Panc1 (cell line): ENCODE data around the gene MAFG. TPM values are rescaled to one million over a fixed set of nuclear protein-coding genes. Genes with fewer than 3 reads are reported as not detected.
A peak's percentile ranks its signal among the peaks of the same experiment; 100 is the strongest.

ENCODE experiments used
- ATAC-seq: fragments of 200-7000 bp; cut with Tn5 transposase; 2 replicates; pipeline ENCODE4 v1.9.1; 2020; ENCODE audit warnings: mild to moderate bottlenecking, moderate library complexity
- BruUV-seq: library from RNA; stranded (reverse); fragments of 400-500 nt; replicated peaks from 2 replicates; lab custom pipeline; 2021; lab: Mats Ljungman, UMichigan
- CTCF ChIA-PET: fragments of 300-600 bp; sonication (Branson Sonifier 250); formaldehyde crosslinking; loops from one replicate; lab custom pipeline; 2022; ENCODE audit warnings: antibody characterized with exemption; lab: Charles Lee
- POLR2A ChIA-PET: fragments of 300-600 bp; sonication (Branson Sonifier 250); formaldehyde crosslinking; loops from one replicate; lab custom pipeline; 2022; ENCODE audit warnings: antibody characterized with exemption; lab: Charles Lee
- DNase-seq: peaks from one replicate; pipeline ENCODE4 v3.0.0-alpha.2; 2010; ENCODE audit warnings: low read depth, low spot score
- H3K27ac ChIP-seq: 2 replicates; pipeline ENCODE4 v1.5.1; 2011; ENCODE audit warnings: mild to moderate bottlenecking, low read length, inconsistent platforms
- H3K27me3 ChIP-seq: fragments of 200-500 bp; sonication (Bioruptor generic); 2 replicates; pipeline ENCODE4 v1.6.0; 2014; ENCODE audit warnings: low read length, inconsistent platforms; ENCODE audit not compliant: control insufficient read depth, insufficient read depth
- H3K36me3 ChIP-seq: fragments of 200-500 bp; sonication (Bioruptor generic); 2 replicates; pipeline ENCODE4 v1.5.1; 2014; ENCODE audit warnings: inconsistent platforms, mild to moderate bottlenecking, low read length, moderate library complexity; ENCODE audit not compliant: control insufficient read depth, insufficient read depth
- H3K4me1 ChIP-seq: 2 replicates; pipeline ENCODE4 v1.5.1; 2011; ENCODE audit warnings: inconsistent platforms, mild to moderate bottlenecking, low read length, moderate library complexity; ENCODE audit not compliant: control insufficient read depth, insufficient read depth
- H3K4me3 ChIP-seq, 2 experiments: 2 replicates each; pipeline ENCODE4 v1.5.1; 2011 to 2012; ENCODE audit warnings: low read depth in 2 of 2, low read length in 2 of 2, mild to moderate bottlenecking in 2 of 2, inconsistent platforms in 1 of 2, moderate library complexity in 1 of 2
- H3K9me3 ChIP-seq: fragments of 200-500 bp; sonication (Bioruptor generic); 2 replicates; pipeline ENCODE4 v1.5.1; 2014; ENCODE audit warnings: low read depth, mild to moderate bottlenecking, inconsistent platforms, low read length, moderate library complexity; ENCODE audit not compliant: control insufficient read depth, insufficient read depth
- POLR2AphosphoS5 ChIP-seq: IDR thresholded peaks from 2 replicates; pipeline ENCODE4 v1.6.1; 2012; ENCODE audit warnings: mild to moderate bottlenecking, low read depth, low read length, moderate library complexity
- REST ChIP-seq, 2 experiments: IDR thresholded peaks; 2 replicates each; pipeline ENCODE4 v1.6.1; 2011 to 2012; ENCODE audit warnings: low read depth in 2 of 2, control low read depth in 1 of 2, low read length in 1 of 2, mild to moderate bottlenecking in 1 of 2, moderate library complexity in 1 of 2; ENCODE audit not compliant: insufficient read depth in 1 of 2
- SIN3A ChIP-seq: IDR thresholded peaks from 2 replicates; pipeline ENCODE4 v1.6.1; 2012; ENCODE audit warnings: low read depth, mild to moderate bottlenecking, low read length, moderate library complexity, borderline replicate concordance; ENCODE audit not compliant: insufficient read depth
- TCF7L2 ChIP-seq: IDR thresholded peaks from 2 replicates; pipeline ENCODE4 v1.6.1; 2011; ENCODE audit warnings: mild to moderate bottlenecking, low read depth, low read length, inconsistent platforms
- in situ Hi-C: cut with HindIII; loops from 2 replicates; pipeline ENCODE4 v1.10.0; 2016; ENCODE audit warnings: low sequenced_read_pairs, low pct_unique_long_range_greater_than_20kb
- intact Hi-C: fragments of 100-400 bp; cut with micrococcal nuclease; formaldehyde crosslinking; loops from one replicate; pipeline ENCODE4 v1.10.0; 2022; ENCODE audit not compliant: unreplicated experiment
- total RNA-seq: library from RNA; stranded (reverse); gene quantifications from one replicate; pipeline ENCODE4 v1.2.1, GENCODE V29; 2021; ENCODE audit not compliant: unreplicated experiment
- TF ChIP-seq, protein P1 (sequence below): fragments of 450-650 bp; IDR thresholded peaks from 2 replicates; pipeline ENCODE4 v1.5.1; 2017; ENCODE audit warnings: mild to moderate bottlenecking

Gene MAFG
- total RNA-seq, 1 experiment from 2014 or later: 57.0 TPM

- intact Hi-C loops (no loop called here), in situ Hi-C loops (no loop called here)
- Histone ChIP-seq H3K27ac (no peak overlapping the region), H3K36me3 (no peaks in the 10 kb centered on the region), H3K4me1 (peaks cover 5% of the 10 kb centered on the region; the same call in 1 of the 2 replicates), H3K4me3 (no peak overlapping the region), H3K9me3 (no peaks in the 10 kb centered on the region), H3K27me3 (no peaks in the 10 kb centered on the region)
- TF ChIP-seq SIN3A: no peak
- TF ChIP-seq TCF7L2: no peak
- no peak for TF ChIP-seq REST (IDR thresholded peaks at IDR 0.05; ENCODE audit: insufficient read depth in 1 of 2, low read depth in 2 of 2, low read length in 1 of 2)
- TF ChIP-seq, protein P1, sequence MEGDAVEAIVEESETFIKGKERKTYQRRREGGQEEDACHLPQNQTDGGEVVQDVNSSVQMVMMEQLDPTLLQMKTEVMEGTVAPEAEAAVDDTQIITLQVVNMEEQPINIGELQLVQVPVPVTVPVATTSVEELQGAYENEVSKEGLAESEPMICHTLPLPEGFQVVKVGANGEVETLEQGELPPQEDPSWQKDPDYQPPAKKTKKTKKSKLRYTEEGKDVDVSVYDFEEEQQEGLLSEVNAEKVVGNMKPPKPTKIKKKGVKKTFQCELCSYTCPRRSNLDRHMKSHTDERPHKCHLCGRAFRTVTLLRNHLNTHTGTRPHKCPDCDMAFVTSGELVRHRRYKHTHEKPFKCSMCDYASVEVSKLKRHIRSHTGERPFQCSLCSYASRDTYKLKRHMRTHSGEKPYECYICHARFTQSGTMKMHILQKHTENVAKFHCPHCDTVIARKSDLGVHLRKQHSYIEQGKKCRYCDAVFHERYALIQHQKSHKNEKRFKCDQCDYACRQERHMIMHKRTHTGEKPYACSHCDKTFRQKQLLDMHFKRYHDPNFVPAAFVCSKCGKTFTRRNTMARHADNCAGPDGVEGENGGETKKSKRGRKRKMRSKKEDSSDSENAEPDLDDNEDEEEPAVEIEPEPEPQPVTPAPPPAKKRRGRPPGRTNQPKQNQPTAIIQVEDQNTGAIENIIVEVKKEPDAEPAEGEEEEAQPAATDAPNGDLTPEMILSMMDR: no peak
- TF ChIP-seq POLR2AphosphoS5: no peak
- CTCF ChIA-PET: interaction anchor here (0.6 kb wide), 1 partner anchor 73 kb away, joined by 3 read pairs; no protein-coding TSS in a partner anchor
- DNase-seq (no peak), ATAC-seq (no peak; the same call in 1 of the 2 replicates)
- no TSS peak for BruUV-seq
- POLR2A ChIA-PET: interaction anchor here (0.7 kb wide), 1 partner anchor 15 kb away, joined by 5 read pairs; no protein-coding TSS in a partner anchor
Measured at GRCh38 chr17:81967244-81967532, 39.7 kb upstream of the MAFG start.

DNA sequence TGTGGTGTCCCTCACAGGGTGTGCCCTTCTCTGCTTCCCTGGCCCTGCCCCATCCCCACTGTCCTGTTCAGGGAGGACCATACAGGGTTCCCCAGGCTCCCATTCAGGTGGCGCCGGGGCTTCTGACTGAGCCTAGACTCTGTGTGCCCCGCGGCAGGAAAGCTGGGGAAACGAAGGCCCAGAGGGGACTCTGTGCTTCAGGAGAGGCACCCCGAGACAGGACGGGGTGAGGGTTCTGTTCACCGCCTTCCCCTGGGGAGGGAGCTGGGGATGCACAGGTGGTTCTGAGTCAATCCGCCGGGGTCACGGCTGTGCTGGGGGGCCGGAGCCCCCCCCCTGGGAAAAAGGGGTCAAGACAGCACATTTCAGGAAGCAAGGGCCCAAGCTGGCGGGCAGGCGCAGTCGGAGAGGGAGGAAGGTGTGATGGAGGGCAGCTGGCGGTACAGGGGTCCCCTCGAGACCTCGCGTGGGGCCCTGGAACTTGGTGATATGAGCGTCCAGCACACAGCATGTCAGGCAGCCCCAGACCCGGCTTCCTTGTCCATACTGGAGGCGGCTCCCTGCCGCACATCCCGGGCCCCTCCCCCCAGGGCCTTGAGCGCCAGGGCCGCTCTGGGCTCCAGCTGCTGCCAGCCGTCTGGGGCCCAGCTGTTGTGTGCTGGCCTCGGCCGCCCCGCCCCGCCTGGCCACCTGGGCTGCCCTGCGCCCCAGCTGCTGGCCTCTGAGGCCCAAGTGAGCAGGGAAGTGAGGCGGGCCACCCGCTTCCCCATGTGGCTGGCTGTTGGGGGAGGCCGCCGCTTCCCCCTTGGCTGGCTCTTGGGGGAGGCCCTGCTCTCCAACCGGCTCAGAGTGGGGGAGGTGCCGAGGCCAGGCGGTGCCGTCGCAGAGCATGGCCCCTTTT, 39.1 kb upstream of the MAFG start:
- no TSS peak for BruUV-seq
- intact Hi-C loops (no loop called here), in situ Hi-C loops (no loop called here)
- ChIA-PET CTCF (no interaction called here), POLR2A (no interaction called here)
- no peak overlapping the region for H3K27ac ChIP-seq
- H3K27me3 ChIP-seq: no peaks in the 10 kb centered on the region
- no peaks in the 10 kb centered on the region for H3K9me3 ChIP-seq
- peaks cover 5% of the 10 kb centered on the region; the same call in 1 of the 2 replicates for H3K4me1 ChIP-seq
- ATAC-seq (0 out of 2 replicates have a peak, but pooled peaks have one; percentile 8), DNase-seq (no peak)
- no peak overlapping the region for H3K4me3 ChIP-seq
- TF ChIP-seq TCF7L2: no peak
- no peak for TF ChIP-seq POLR2AphosphoS5
- TF ChIP-seq, protein P1: no peak
- TF ChIP-seq REST (IDR thresholded peaks at IDR 0.05; ENCODE audit: insufficient read depth in 1 of 2, low read depth in 2 of 2, low read length in 1 of 2): no peak
- no peak for TF ChIP-seq SIN3A
- no peaks in the 10 kb centered on the region for H3K36me3 ChIP-seq
